Measurements from ENCODE around the gene LHFPL3. TPM values are rescaled to one million over a fixed set of nuclear protein-coding genes. Genes with fewer than 3 reads are reported as not detected.

The LHFPL3 gene
- total RNA-seq, 1 experiment from 2014 or later = not detected

DNA sequence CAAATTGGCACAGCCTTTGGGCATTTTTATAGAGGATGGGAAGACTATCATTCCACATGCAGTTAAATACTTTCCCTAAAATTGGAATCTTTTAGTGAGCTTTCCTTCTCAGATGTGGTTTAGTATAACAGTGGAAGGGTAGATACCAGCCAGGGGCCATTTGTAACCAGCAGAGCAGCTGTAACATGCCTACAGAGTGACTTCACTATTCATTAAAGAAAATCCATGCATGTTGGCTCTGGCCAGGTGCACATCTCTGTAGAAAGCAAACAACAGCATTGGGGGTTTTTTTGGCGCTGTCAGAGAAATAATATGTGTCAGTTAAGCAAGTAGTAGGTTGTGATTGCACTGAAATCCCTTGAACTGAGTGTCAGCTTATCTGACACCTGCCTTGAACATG lies 115.6 kb downstream of the LHFPL3 start:
- H3K4me3 ChIP-seq (replicated peaks in 1 of 2; ENCODE audit: low read depth in 1 of 2, low read length in 2 of 2) = no peak overlapping the region
- no peaks in the 10 kb centered on the region for H4K20me1 ChIP-seq (ENCODE audit: insufficient read depth)
- 0 out of 2 replicates have a peak, but pooled peaks cover 9% of the 10 kb centered on the region for H3K27me3 ChIP-seq (ENCODE audit: insufficient read depth, low read length)
- ChIA-PET POLR2A (no interaction called here), RAD21 (ENCODE audit: low non-redundant PET in 1 of 2, low total read pairs in 2 of 2, uncharacterized antibody in 2 of 2, unreplicated experiment in 2 of 2) (no interaction called here), CTCF (no interaction called here)
- no peaks in the 10 kb centered on the region for H3K36me3 ChIP-seq (ENCODE audit: control insufficient read depth in 1 of 2, insufficient read depth in 2 of 2, low read length in 2 of 2)
- H3K4me2 ChIP-seq (ENCODE audit: low read length) = no peak overlapping the region
- TF ChIP-seq, protein P1, sequence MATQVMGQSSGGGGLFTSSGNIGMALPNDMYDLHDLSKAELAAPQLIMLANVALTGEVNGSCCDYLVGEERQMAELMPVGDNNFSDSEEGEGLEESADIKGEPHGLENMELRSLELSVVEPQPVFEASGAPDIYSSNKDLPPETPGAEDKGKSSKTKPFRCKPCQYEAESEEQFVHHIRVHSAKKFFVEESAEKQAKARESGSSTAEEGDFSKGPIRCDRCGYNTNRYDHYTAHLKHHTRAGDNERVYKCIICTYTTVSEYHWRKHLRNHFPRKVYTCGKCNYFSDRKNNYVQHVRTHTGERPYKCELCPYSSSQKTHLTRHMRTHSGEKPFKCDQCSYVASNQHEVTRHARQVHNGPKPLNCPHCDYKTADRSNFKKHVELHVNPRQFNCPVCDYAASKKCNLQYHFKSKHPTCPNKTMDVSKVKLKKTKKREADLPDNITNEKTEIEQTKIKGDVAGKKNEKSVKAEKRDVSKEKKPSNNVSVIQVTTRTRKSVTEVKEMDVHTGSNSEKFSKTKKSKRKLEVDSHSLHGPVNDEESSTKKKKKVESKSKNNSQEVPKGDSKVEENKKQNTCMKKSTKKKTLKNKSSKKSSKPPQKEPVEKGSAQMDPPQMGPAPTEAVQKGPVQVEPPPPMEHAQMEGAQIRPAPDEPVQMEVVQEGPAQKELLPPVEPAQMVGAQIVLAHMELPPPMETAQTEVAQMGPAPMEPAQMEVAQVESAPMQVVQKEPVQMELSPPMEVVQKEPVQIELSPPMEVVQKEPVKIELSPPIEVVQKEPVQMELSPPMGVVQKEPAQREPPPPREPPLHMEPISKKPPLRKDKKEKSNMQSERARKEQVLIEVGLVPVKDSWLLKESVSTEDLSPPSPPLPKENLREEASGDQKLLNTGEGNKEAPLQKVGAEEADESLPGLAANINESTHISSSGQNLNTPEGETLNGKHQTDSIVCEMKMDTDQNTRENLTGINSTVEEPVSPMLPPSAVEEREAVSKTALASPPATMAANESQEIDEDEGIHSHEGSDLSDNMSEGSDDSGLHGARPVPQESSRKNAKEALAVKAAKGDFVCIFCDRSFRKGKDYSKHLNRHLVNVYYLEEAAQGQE (IDR thresholded peaks at IDR 0.05; ENCODE audit: low read depth) = no peak
- TF ChIP-seq JUND (IDR thresholded peaks at IDR 0.05) = no peak
- no peak for TF ChIP-seq ELF1 (IDR thresholded peaks at IDR 0.05; ENCODE audit: borderline replicate concordance, low read depth)
- TF ChIP-seq SRF (IDR thresholded peaks at IDR 0.05; ENCODE audit: low read depth) = no peak
- TF ChIP-seq FOSL1 (IDR thresholded peaks at IDR 0.05; ENCODE audit: low read depth) = no peak
- no peak for TF ChIP-seq ZNF274 (IDR thresholded peaks at IDR 0.05; ENCODE audit: low read depth, low read length)
- TF ChIP-seq RAD21 (IDR thresholded peaks at IDR 0.05; ENCODE audit: low read depth) = no peak
- no peak for TF ChIP-seq POLR2AphosphoS5 (IDR thresholded peaks at IDR 0.05; ENCODE audit: low read depth, low read length)
- TF ChIP-seq YY1 (IDR thresholded peaks at IDR 0.05; ENCODE audit: extremely low read depth, insufficient replicate concordance, low read depth, low read length) = no peak
- no peak for TF ChIP-seq TCF7L2 (IDR thresholded peaks at IDR 0.05; ENCODE audit: borderline replicate concordance, extremely low read depth, insufficient read depth, insufficient read length)
- TF ChIP-seq, protein P2, sequence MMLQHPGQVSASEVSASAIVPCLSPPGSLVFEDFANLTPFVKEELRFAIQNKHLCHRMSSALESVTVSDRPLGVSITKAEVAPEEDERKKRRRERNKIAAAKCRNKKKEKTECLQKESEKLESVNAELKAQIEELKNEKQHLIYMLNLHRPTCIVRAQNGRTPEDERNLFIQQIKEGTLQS (IDR thresholded peaks at IDR 0.05) = no peak
- ATAC-seq = no peak
- no peaks in the 10 kb centered on the region for H3K79me2 ChIP-seq (ENCODE audit: insufficient read depth, low read length)
- BruUV-seq (replicated peaks) = no TSS peak
- H3K9ac ChIP-seq (ENCODE audit: low read length) = no peak overlapping the region
- no peaks in the 10 kb centered on the region for H3K4me1 ChIP-seq (ENCODE audit: control insufficient read depth in 1 of 2, insufficient read depth in 2 of 2, low read length in 2 of 2)
- H3K9me2 ChIP-seq (ENCODE audit: insufficient read depth) = no peaks in the 10 kb centered on the region
- no peak for DNase-seq (ENCODE audit: low read depth, low spot score)
- no peak overlapping the region for H3K27ac ChIP-seq (ENCODE audit: low read depth, low read length)
- H2AFZ ChIP-seq (ENCODE audit: low read depth, low read length, poor library complexity, severe bottlenecking) = no peak overlapping the region
- intact Hi-C loops (cut with micrococcal nuclease) = no loop called here
- no peaks in the 10 kb centered on the region for H3K9me3 ChIP-seq (ENCODE audit: control insufficient read depth in 1 of 2, insufficient read depth in 1 of 2, low read depth in 1 of 2, low read length in 2 of 2)
